GM12878 (cell line): ENCODE measurements around the gene SMIM32. TPM values are rescaled to one million over a fixed set of nuclear protein-coding genes. Genes with fewer than 3 reads are reported as not detected.

Experiments used
- ATAC-seq: fragments of 200-7000 bp; cut with Tn5 transposase; 3 replicates; pipeline ENCODE4 v1.9.1; 2020; ENCODE audit warnings: mild to moderate bottlenecking, moderate library complexity
- BruUV-seq: library from RNA; stranded (reverse); fragments of 400-500 nt; replicated peaks from 2 replicates; lab custom pipeline; 2021; lab: Mats Ljungman, UMichigan
- CTCF ChIA-PET: fragments of 300-600 bp; sonication (Branson Sonifier 250); formaldehyde crosslinking; extraction: SDS; loops from one replicate; lab custom pipeline; 2021; ENCODE audit warnings: inconsistent platforms; lab: Yijun Ruan, JAX
- POLR2A ChIA-PET: fragments of 350-600 bp; formaldehyde crosslinking; extraction: SDS; loops from one replicate; lab custom pipeline; 2021; ENCODE audit warnings: inconsistent platforms; lab: Charles Lee
- RAD21 ChIA-PET: fragments of 300-600 bp; sonication (Branson Sonifier 250); formaldehyde crosslinking; loops from one replicate; lab custom pipeline; 2023; ENCODE audit warnings: antibody characterized with exemption; ENCODE audit not compliant: unreplicated experiment; lab: Charles Lee
- SMC1A ChIA-PET: fragments of 300-600 bp; sonication (Branson Sonifier 250); formaldehyde crosslinking; loops from one replicate; lab custom pipeline; 2023; ENCODE audit not compliant: unreplicated experiment, uncharacterized antibody; lab: Charles Lee
- DNase-seq: peaks from one replicate; pipeline ENCODE4 v3.0.0-alpha.2; 2011; ENCODE audit warnings: low read depth, low spot score
- FAIRE-seq: peaks from 3 replicates; lab custom pipeline; 2011; peaks lifted over from hg19 to GRCh38; lab: Jason Lieb, UNC
- H2AFZ ChIP-seq: 2 replicates; pipeline ENCODE4 v1.6.0; 2011; ENCODE audit warnings: low read depth, low read length, control low read depth; ENCODE audit not compliant: control insufficient read depth
- H3K27ac ChIP-seq: 2 replicates; pipeline ENCODE4 v1.5.1; 2011; ENCODE audit warnings: control low read depth; ENCODE audit not compliant: control insufficient read depth, insufficient read depth
- H3K27me3 ChIP-seq, 2 experiments: replicated peaks in 1 of 2; 2 replicates each; pipeline versions ENCODE4 v1.6.0 to v1.6.1; 2011; ENCODE audit warnings: low read length in 1 of 2; ENCODE audit not compliant: control insufficient read depth in 2 of 2, insufficient read depth in 2 of 2
- H3K36me3 ChIP-seq, 2 experiments: 2 replicates each; pipeline ENCODE4 v1.5.1; 2011; ENCODE audit warnings: low read length in 1 of 2; ENCODE audit not compliant: control insufficient read depth in 2 of 2, insufficient read depth in 2 of 2
- H3K4me1 ChIP-seq: 2 replicates; pipeline ENCODE4 v1.6.1; 2011; ENCODE audit warnings: mild to moderate bottlenecking, low read length, moderate library complexity, mixed read lengths; ENCODE audit not compliant: control insufficient read depth, insufficient read depth
- H3K4me2 ChIP-seq: 2 replicates; pipeline ENCODE4 v1.6.0; 2011; ENCODE audit warnings: control low read depth; ENCODE audit not compliant: control insufficient read depth, insufficient read depth
- H3K4me3 ChIP-seq: fragments of 200-600 bp; sonication (generic); 2 replicates; pipeline ENCODE4 v1.5.1; 2016
- H3K79me2 ChIP-seq: 2 replicates; pipeline ENCODE4 v1.6.0; 2011; ENCODE audit warnings: low read length; ENCODE audit not compliant: control insufficient read depth, insufficient read depth
- H3K9ac ChIP-seq: 2 replicates; pipeline ENCODE4 v1.8.0; 2011; ENCODE audit warnings: low read length, control low read depth, mixed read lengths; ENCODE audit not compliant: control insufficient read depth, insufficient read depth
- H3K9me3 ChIP-seq: replicated peaks from 3 replicates; pipeline ENCODE4 v1.5.1; 2011; ENCODE audit warnings: mild to moderate bottlenecking, low read length; ENCODE audit not compliant: control insufficient read depth, insufficient read depth
- H4K20me1 ChIP-seq: 2 replicates; pipeline ENCODE4 v1.6.0; 2011; ENCODE audit not compliant: control insufficient read depth, insufficient read depth
- CHD1 ChIP-seq: IDR thresholded peaks from 2 replicates; pipeline ENCODE4 v1.6.1; 2012; ENCODE audit warnings: low read depth, low read length, improper control_type of control experiment
- E2F4 ChIP-seq: IDR thresholded peaks from 2 replicates; pipeline ENCODE4 v1.6.1; 2012; ENCODE audit warnings: low read depth, low read length, improper control_type of control experiment
- JUND ChIP-seq: IDR thresholded peaks from 2 replicates; pipeline ENCODE4 v1.6.1; 2012; ENCODE audit warnings: low read depth, mild to moderate bottlenecking, low read length, improper control_type of control experiment, moderate library complexity
- MYB ChIP-seq: fragments of 150-350 bp; IDR thresholded peaks from 2 replicates; pipeline ENCODE4 v1.6.1; 2014; ENCODE audit warnings: mild to moderate bottlenecking, low read depth, low read length, borderline replicate concordance
- RB1 ChIP-seq: fragments of 450-650 bp; formaldehyde crosslinking; IDR thresholded peaks from 2 replicates; pipeline ENCODE4 v1.6.1; 2017; ENCODE audit warnings: mild to moderate bottlenecking, borderline replicate concordance
- SUPT20H ChIP-seq: IDR thresholded peaks from 2 replicates; pipeline ENCODE4 v1.6.1; 2011; ENCODE audit warnings: low read depth, mild to moderate bottlenecking, low read length, moderate library complexity, borderline replicate concordance; ENCODE audit not compliant: control insufficient read depth
- TARDBP ChIP-seq: IDR thresholded peaks from 2 replicates; pipeline ENCODE4 v1.6.1; 2016; ENCODE audit warnings: borderline replicate concordance
- TCF3 ChIP-seq: IDR thresholded peaks from 2 replicates; pipeline ENCODE4 v1.6.1; 2012; ENCODE audit warnings: low read depth, mild to moderate bottlenecking, low read length, borderline replicate concordance; ENCODE audit not compliant: insufficient read depth
- WGBS: methylation state at CpG from one replicate; pipeline ENCODE4 v1.1.6; 2016; ENCODE audit warnings: low lambda C conversion rate; ENCODE audit not compliant: insufficient replicate concordance, insufficient coverage; ENCODE audit errors: missing lambda C conversion rate; 5-methylcytosine and 5-hydroxymethylcytosine counted together
- in situ Hi-C: fragments of 300-500 bp; cut with MboI; formaldehyde crosslinking; loops from 9 replicates; pipeline ENCODE4 v1.14.3; 2018; ENCODE audit warnings: mixed read lengths
- intact Hi-C: fragments of 100-400 bp; cut with micrococcal nuclease; formaldehyde crosslinking; loops from one replicate; pipeline ENCODE4 v1.14.2; 2022; ENCODE audit not compliant: unreplicated experiment
- polyA plus RNA-seq, 11 experiments: library from polyadenylated mRNA; depleted of rRNA in 4 of 11; unstranded in 6 of 11; stranded (reverse) in 5 of 11; fragments of >200 nt; fragmentation: Nextera tagmentation in 4 of 11; fragmentation: Illumina TruSeq in 1 of 11; extraction: Ambion mirVana in 4 of 11; extraction: Trizol in 1 of 11; gene quantifications; 1 replicate in 1 of 11; 2 replicates in 10 of 11; pipeline versions ENCODE4 v1.2.1 to v1.2.3, GENCODE V29; 2011 to 2016; ENCODE audit warnings: inconsistent platforms in 2 of 11, missing spikeins in 2 of 11, low read depth in 1 of 11
- total RNA-seq, 4 experiments: library from RNA; depleted of rRNA in 3 of 4; stranded (reverse); fragments of >200 nt in 3 of 4; fragmentation: Illumina TruSeq in 1 of 4; extraction: Trizol in 1 of 4; gene quantifications; 2 replicates each; pipeline versions ENCODE4 v1.2.1 to v1.2.3, GENCODE V29; 2013 to 2021
- TF ChIP-seq, protein P1 (sequence below): fragments of 450-650 bp; formaldehyde crosslinking; IDR thresholded peaks from 2 replicates; pipeline ENCODE4 v1.4.0; 2020; ENCODE audit warnings: mild to moderate bottlenecking, moderate library complexity
- TF ChIP-seq, protein P2 (sequence below): IDR thresholded peaks from 2 replicates; pipeline ENCODE4 v1.6.1; 2012; ENCODE audit warnings: mild to moderate bottlenecking, low read depth, low read length
- TF ChIP-seq, protein P3 (sequence below): fragments of 450-650 bp; IDR thresholded peaks from 2 replicates; pipeline ENCODE4 v1.6.1; 2017; ENCODE audit warnings: borderline replicate concordance

Gene SMIM32
- total and polyA plus RNA-seq, 10 of the 15 experiments (the other 5 are each of a cell fraction or from before 2014, with no cell fraction given), result not detected

DNA sequence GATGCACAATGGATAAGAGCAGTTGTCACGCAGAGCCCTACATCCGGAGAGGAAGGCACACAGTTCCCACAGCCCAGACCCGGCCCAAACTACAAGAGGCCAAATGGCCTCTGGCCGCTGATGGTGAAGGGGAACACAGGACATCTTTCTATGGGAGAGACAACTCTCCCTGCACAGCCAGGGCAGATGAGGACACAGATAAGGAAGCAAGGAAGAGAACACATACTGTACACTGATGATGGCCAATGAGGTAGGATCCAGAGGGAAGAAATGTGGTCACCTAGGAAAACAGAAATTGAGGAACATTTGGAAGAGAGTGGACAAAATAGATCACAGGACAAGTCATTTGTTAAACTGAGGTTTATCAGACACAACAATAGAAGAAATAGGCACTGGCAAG lies 28.4 kb upstream of the SMIM32 start:
- POLR2A ChIA-PET, result no interaction called here
- RAD21 ChIA-PET, result no interaction called here
- 65% methylated on average over 4 of the region's 4 CpGs for WGBS
- H3K36me3 ChIP-seq, result no peaks in the 10 kb centered on the region
- no peak overlapping the region for H2AFZ ChIP-seq
- no peak for DNase-seq
- SMC1A ChIA-PET, result interaction anchor here (1.0 kb wide), 1 partner anchor 10 kb away, joined by 3 read pairs; no protein-coding TSS in a partner anchor
- BruUV-seq, result no TSS peak
- no peak overlapping the region for H3K9ac ChIP-seq
- H3K4me3 ChIP-seq, result no peak overlapping the region
- intact Hi-C loops, result no loop called here
- H3K79me2 ChIP-seq, result no peaks in the 10 kb centered on the region
- no peak overlapping the region for H3K4me2 ChIP-seq
- no peaks in the 10 kb centered on the region; the same call in 2 of the 3 replicates for H3K9me3 ChIP-seq
- H3K27ac ChIP-seq, result no peak overlapping the region
- in situ Hi-C loops, result no loop called here
- ATAC-seq, result no peak
- no peaks in the 10 kb centered on the region for H4K20me1 ChIP-seq
- no peaks in the 10 kb centered on the region for H3K27me3 ChIP-seq
- no peak for FAIRE-seq
- no peaks in the 10 kb centered on the region for H3K4me1 ChIP-seq
- CTCF ChIA-PET, result interaction anchor here (1.0 kb wide), 1 partner anchor 29 kb away, joined by 4 read pairs; no protein-coding TSS in a partner anchor
- TF ChIP-seq, protein P1, sequence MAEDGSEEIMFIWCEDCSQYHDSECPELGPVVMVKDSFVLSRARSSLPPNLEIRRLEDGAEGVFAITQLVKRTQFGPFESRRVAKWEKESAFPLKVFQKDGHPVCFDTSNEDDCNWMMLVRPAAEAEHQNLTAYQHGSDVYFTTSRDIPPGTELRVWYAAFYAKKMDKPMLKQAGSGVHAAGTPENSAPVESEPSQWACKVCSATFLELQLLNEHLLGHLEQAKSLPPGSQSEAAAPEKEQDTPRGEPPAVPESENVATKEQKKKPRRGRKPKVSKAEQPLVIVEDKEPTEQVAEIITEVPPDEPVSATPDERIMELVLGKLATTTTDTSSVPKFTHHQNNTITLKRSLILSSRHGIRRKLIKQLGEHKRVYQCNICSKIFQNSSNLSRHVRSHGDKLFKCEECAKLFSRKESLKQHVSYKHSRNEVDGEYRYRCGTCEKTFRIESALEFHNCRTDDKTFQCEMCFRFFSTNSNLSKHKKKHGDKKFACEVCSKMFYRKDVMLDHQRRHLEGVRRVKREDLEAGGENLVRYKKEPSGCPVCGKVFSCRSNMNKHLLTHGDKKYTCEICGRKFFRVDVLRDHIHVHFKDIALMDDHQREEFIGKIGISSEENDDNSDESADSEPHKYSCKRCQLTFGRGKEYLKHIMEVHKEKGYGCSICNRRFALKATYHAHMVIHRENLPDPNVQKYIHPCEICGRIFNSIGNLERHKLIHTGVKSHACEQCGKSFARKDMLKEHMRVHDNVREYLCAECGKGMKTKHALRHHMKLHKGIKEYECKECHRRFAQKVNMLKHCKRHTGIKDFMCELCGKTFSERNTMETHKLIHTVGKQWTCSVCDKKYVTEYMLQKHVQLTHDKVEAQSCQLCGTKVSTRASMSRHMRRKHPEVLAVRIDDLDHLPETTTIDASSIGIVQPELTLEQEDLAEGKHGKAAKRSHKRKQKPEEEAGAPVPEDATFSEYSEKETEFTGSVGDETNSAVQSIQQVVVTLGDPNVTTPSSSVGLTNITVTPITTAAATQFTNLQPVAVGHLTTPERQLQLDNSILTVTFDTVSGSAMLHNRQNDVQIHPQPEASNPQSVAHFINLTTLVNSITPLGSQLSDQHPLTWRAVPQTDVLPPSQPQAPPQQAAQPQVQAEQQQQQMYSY (CRISPR knock-in tag), result no peak
- TF ChIP-seq RB1 (no peak), JUND (no peak), TARDBP (no peak), MYB (no peak), TCF3 (no peak), E2F4 (no peak), SUPT20H (no peak), CHD1 (no peak)
- TF ChIP-seq, protein P2, sequence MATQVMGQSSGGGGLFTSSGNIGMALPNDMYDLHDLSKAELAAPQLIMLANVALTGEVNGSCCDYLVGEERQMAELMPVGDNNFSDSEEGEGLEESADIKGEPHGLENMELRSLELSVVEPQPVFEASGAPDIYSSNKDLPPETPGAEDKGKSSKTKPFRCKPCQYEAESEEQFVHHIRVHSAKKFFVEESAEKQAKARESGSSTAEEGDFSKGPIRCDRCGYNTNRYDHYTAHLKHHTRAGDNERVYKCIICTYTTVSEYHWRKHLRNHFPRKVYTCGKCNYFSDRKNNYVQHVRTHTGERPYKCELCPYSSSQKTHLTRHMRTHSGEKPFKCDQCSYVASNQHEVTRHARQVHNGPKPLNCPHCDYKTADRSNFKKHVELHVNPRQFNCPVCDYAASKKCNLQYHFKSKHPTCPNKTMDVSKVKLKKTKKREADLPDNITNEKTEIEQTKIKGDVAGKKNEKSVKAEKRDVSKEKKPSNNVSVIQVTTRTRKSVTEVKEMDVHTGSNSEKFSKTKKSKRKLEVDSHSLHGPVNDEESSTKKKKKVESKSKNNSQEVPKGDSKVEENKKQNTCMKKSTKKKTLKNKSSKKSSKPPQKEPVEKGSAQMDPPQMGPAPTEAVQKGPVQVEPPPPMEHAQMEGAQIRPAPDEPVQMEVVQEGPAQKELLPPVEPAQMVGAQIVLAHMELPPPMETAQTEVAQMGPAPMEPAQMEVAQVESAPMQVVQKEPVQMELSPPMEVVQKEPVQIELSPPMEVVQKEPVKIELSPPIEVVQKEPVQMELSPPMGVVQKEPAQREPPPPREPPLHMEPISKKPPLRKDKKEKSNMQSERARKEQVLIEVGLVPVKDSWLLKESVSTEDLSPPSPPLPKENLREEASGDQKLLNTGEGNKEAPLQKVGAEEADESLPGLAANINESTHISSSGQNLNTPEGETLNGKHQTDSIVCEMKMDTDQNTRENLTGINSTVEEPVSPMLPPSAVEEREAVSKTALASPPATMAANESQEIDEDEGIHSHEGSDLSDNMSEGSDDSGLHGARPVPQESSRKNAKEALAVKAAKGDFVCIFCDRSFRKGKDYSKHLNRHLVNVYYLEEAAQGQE, result no peak
- TF ChIP-seq, protein P3, sequence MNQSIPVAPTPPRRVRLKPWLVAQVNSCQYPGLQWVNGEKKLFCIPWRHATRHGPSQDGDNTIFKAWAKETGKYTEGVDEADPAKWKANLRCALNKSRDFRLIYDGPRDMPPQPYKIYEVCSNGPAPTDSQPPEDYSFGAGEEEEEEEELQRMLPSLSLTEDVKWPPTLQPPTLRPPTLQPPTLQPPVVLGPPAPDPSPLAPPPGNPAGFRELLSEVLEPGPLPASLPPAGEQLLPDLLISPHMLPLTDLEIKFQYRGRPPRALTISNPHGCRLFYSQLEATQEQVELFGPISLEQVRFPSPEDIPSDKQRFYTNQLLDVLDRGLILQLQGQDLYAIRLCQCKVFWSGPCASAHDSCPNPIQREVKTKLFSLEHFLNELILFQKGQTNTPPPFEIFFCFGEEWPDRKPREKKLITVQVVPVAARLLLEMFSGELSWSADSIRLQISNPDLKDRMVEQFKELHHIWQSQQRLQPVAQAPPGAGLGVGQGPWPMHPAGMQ, result no peak
